Mucosa of descending colon (tissue), 3 donors: Measurements from ENCODE around the gene MMD2. TPM values are rescaled to one million over a fixed set of nuclear protein-coding genes. Genes with fewer than 3 reads are reported as not detected.

Experiments used
- ATAC-seq: fragments of 200-7000 bp; cut with Tn5 transposase; one replicate; pipeline ENCODE4 v1.9.1; 2020; ENCODE audit warnings: mild to moderate bottlenecking, moderate library complexity
- DNase-seq, 3 donors: peaks; one replicate each; pipeline ENCODE4 v3.0.0-alpha.2; 2020
- H3K36me3 ChIP-seq: fragments of 200-600 bp; one replicate; pipeline ENCODE4 v1.8.0; 2021; ENCODE audit warnings: low read depth, mild to moderate bottlenecking
- H3K4me1 ChIP-seq: fragments of 200-600 bp; one replicate; pipeline ENCODE4 v1.8.0; 2021; ENCODE audit warnings: low read depth, mild to moderate bottlenecking
- H3K4me3 ChIP-seq: fragments of 200-600 bp; one replicate; pipeline ENCODE4 v1.8.0; 2021; ENCODE audit warnings: mild to moderate bottlenecking
- H3K9me3 ChIP-seq: fragments of 200-600 bp; one replicate; pipeline ENCODE4 v1.8.0; 2021; ENCODE audit warnings: mild to moderate bottlenecking
- intact Hi-C, 2 donors: fragments of 100-400 bp; cut with DNase I in 1 of 2; cut with micrococcal nuclease in 1 of 2; formaldehyde crosslinking; loops; one replicate each; pipeline versions ENCODE4 v1.11.0 to v1.11.1; 2022; cut with DNase I, micrococcal nuclease
- total RNA-seq, 3 donors: library from RNA; stranded (reverse); fragmentation: NEBNext Ultra II Directional in 2 of 3; extraction: Animal tissue kit (Norgen Biotek cat#: 25700) in 2 of 3; gene quantifications; one replicate each; pipeline versions ENCODE4 v1.2.1 to v1.2.4, GENCODE V29; 2021 to 2023
- TF ChIP-seq, protein P1 (sequence below): fragments of 200-600 bp; IDR thresholded peaks from one replicate; pipeline ENCODE4 v1.8.0; 2022; ENCODE audit warnings: antibody characterized with exemption, mild to moderate bottlenecking
- donor health status: DM: no; HTN: no; CAD: no; lungs with moderate emphysema.
- donor health status: DM: no; HTN: no; CAD: no.
- donor health status: DM: no; HTN: yes; CAD: no.

Gene MMD2
- total RNA-seq, 3 donors from 2014 or later: 0.47 TPM; not detected in 2

DNA sequence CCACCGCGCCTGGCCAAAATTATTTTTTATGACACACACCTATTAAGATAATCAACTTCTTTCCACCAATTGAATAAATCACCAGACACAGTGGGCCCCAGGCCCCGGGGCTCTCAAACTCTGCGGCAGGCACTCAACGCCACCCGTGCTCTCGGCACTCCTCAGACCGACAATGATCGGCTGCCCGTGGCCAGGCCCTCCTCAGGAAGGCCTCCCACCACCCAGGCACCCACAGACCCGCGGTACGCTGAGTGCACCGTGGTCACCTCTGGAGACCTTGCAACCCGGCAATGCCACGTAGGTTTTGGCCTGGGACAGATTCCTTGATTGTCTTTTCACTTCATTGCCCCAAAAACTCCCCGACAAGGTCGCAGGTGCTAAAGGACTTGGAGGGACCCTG lies 82.4 kb downstream of the MMD2 start:
- TF ChIP-seq, protein P1, sequence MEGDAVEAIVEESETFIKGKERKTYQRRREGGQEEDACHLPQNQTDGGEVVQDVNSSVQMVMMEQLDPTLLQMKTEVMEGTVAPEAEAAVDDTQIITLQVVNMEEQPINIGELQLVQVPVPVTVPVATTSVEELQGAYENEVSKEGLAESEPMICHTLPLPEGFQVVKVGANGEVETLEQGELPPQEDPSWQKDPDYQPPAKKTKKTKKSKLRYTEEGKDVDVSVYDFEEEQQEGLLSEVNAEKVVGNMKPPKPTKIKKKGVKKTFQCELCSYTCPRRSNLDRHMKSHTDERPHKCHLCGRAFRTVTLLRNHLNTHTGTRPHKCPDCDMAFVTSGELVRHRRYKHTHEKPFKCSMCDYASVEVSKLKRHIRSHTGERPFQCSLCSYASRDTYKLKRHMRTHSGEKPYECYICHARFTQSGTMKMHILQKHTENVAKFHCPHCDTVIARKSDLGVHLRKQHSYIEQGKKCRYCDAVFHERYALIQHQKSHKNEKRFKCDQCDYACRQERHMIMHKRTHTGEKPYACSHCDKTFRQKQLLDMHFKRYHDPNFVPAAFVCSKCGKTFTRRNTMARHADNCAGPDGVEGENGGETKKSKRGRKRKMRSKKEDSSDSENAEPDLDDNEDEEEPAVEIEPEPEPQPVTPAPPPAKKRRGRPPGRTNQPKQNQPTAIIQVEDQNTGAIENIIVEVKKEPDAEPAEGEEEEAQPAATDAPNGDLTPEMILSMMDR: no peak
- Histone ChIP-seq H3K36me3 (no peaks in the 10 kb centered on the region), H3K4me3 (no peak overlapping the region), H3K9me3 (no peaks in the 10 kb centered on the region), H3K4me1 (no peaks in the 10 kb centered on the region)
- no peak for DNase-seq
- ATAC-seq: no peak
- intact Hi-C loops: no loop called here

DNA sequence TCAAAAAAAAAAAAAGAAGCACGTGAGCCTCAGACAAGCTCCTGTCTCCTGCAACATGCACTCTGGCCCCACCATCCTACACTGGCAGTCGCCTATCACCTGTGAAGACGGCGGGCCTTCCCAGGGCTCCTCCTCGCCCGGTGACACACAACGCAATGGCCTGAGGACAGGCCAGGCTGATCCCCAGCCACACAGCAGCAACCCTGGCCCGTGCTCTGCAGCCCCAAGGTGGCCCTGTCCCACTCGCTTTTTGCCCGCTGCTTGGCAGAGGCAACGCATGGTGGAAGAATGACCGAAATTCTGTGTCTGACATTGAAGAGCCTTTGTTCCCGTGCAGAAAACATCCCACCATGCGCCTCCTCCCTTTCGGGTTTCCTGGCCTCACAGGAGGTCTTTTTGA lies 83.6 kb downstream of the MMD2 start:
- Histone ChIP-seq H3K9me3 (no peaks in the 10 kb centered on the region), H3K4me1 (no peaks in the 10 kb centered on the region), H3K36me3 (no peaks in the 10 kb centered on the region), H3K4me3 (no peak overlapping the region)
- TF ChIP-seq, protein P1: no peak
- ATAC-seq (no peak), DNase-seq (no peak)
- intact Hi-C loops: no loop called here

DNA sequence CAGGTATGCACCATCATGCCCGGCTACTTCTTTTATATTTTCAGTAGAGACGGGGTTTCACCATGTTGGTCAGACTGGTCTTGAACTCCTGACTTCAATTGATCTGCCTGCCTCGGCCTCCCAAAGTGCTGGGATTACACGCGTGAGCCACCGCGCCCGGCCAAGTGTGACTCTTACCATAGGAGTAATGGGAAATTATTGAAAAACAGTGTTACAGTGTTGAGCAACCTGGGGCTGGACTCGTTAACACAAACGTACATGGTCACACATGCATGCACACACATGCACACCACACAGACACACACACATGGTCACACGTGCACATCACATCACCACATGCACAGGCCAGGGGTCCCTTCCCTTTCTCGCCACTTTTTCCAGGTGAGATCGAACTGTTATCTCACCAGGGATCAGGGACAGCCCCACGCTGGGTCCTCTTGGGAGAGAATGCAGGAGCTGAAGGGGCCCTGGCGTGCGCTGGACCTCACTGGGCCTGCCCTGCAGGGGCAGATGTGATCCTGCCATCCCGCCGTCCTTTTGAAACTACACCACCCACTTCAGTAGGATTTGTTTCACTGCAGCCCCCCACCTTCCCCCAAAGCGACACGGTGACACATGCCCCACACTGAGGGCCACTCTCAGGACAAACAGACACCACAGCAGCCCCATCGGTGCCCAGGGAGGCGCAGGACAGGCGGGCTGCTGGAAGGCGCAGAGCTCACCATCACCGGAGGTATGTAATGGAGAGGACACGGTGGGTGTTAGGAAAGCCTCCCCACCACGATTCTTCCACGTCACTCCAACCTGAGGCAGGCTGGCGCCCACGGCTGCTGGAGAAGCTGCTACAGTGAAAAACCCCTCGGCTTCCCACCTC lies 85.7 kb downstream of the MMD2 start:
- DNase-seq: no peak

DNA sequence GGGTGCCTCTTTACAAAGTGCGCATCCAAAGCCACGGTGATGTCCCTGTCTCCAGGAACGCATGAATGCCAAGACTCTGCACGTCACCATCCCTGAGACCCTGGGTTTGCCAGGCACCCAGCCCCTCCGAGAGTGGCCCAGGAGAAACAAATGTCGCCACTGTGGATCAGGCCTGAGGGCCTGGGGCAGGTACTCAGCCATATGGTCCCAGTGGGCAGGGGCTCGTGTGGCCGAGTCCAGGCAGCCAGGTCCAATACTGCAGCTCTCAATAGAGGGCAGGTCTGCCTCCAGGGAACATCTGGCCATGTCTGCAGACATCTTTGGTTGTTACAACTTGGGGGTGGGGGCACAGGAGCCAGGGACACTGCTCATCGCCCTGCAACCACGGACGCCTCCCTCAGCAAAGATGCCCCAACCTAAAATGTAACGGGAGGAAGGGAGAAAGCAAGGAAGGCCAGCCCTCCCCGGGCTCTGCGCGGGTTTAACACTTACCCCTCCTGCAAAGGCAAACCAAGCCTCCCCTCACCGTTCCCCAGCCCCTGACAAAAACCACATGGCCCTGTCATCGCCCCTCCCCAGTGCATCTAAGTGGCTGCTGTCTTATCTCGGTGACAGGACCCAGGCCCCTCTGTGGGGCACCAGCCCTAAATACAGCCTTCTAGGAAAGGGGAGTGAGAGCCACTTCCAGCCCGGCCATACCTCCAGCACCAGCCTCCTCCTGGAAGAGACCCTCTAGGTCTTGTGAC lies 86.9 kb downstream of the MMD2 start:
- intact Hi-C loops: no loop called here
- no peaks in the 10 kb centered on the region for H3K9me3 ChIP-seq
- no peak overlapping the region for H3K4me3 ChIP-seq
- DNase-seq (no peak), ATAC-seq (no peak)
- H3K4me1 ChIP-seq: no peaks in the 10 kb centered on the region
- H3K36me3 ChIP-seq: no peaks in the 10 kb centered on the region
- TF ChIP-seq, protein P1: no peak

More for the DNA sequence above, 85.7 kb downstream of the MMD2 start:
- Histone ChIP-seq H3K4me3 (no peak overlapping the region), H3K4me1 (no peaks in the 10 kb centered on the region), H3K36me3 (no peaks in the 10 kb centered on the region), H3K9me3 (no peaks in the 10 kb centered on the region)
- intact Hi-C loops: no loop called here
- no peak for ATAC-seq
- TF ChIP-seq, protein P1: no peak

DNA sequence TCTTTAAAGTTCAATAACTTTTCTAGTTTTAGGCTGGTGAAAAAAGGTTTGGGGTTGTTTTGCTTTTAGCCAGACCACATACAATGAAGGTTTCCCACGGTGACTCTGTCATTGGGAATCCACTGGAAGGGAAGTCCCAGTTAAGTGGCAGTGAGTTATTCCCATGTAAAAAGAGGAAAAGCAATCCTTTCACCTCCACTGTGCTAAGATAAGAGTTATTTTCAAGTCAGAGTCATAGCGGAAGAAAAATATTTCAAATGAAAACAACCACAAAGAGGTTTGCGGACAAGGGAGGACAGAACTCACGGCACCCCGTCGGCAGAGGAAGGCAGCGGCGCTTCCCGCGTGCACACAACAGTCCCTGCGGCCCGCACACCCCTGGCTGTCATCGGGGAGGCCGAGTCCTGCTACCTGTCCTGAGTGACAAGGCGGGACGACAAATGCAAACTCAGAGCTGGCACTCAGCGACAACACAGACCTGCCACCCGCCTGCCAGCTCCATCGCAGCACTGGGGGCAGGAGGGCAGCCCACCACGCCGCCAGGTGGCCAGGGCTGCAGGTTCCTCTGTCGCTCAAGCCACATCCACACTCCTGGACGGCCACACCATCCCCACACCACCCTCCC lies 87.8 kb downstream of the MMD2 start:
- no peaks in the 10 kb centered on the region for H3K36me3 ChIP-seq
- TF ChIP-seq, protein P1: no peak

More for the DNA sequence above, 87.8 kb downstream of the MMD2 start:
- Histone ChIP-seq H3K4me3 (no peak overlapping the region), H3K9me3 (no peaks in the 10 kb centered on the region), H3K4me1 (no peaks in the 10 kb centered on the region)
- intact Hi-C loops: no loop called here
- DNase-seq (no peak), ATAC-seq (no peak)
